Central memory CD8-positive, alpha-beta T cell (primary cell): ENCODE data around the gene CRMP1.

Experiments
- ATAC-seq: fragments of 150-1000 bp; cut with Tn5 transposase; replicated peaks from 2 replicates; pipeline ENCODE4 v1.10.0; 2022; ENCODE audit warnings: mild to moderate bottlenecking, moderate FRiP score, moderate number of reproducible peaks; ENCODE audit not compliant: poor library complexity, severe bottlenecking; ENCODE audit errors: extremely low read depth
- DNase-seq, 2 donors: peaks; one replicate each; pipeline ENCODE4 v3.0.0; 2021; ENCODE audit warnings: low spot score in 2 of 2
- H3K27ac Mint-ChIP-seq: one replicate; pipeline ENCODE4 v1.8.0; 2022; ENCODE audit warnings: low read depth, mild to moderate bottlenecking, moderate library complexity, mixed read lengths
- H3K27me3 Mint-ChIP-seq: one replicate; pipeline ENCODE4 v1.8.0; 2022; ENCODE audit warnings: mixed read lengths
- H3K36me3 Mint-ChIP-seq: one replicate; pipeline ENCODE4 v1.8.0; 2022; ENCODE audit warnings: mild to moderate bottlenecking, moderate library complexity, mixed read lengths; ENCODE audit not compliant: insufficient read depth
- H3K4me1 Mint-ChIP-seq: one replicate; pipeline ENCODE4 v1.8.0; 2022; ENCODE audit warnings: mixed read lengths
- H3K4me3 Mint-ChIP-seq: one replicate; pipeline ENCODE4 v1.8.0; 2022; ENCODE audit warnings: mild to moderate bottlenecking, moderate library complexity, mixed read lengths
- H3K9me3 Mint-ChIP-seq: one replicate; pipeline ENCODE4 v1.8.0; 2022; ENCODE audit warnings: mixed read lengths

CRMP1 gene

GRCh38 chr4:5785806-5786680 is 106.8 kb downstream of the CRMP1 start:
- DNase-seq = no peak
- H3K9me3 Mint-ChIP-seq = no peaks in the 10 kb centered on the region

GRCh38 chr4:5784960-5785611 is 107.8 kb downstream of the CRMP1 start:
- Mint-ChIP-seq H3K27me3 (peaks cover 11% of the 10 kb centered on the region), H3K4me1 (no peaks in the 10 kb centered on the region), H3K27ac (no peak overlapping the region), H3K9me3 (no peaks in the 10 kb centered on the region), H3K36me3 (peaks cover 2% of the 10 kb centered on the region), H3K4me3 (no peak overlapping the region)
- ATAC-seq (no peak), DNase-seq (peak in 1 of 2 donors; percentile 3)

More at GRCh38 chr4:5785806-5786680, 106.8 kb downstream of the CRMP1 start:
- ATAC-seq = no peak
- no peaks in the 10 kb centered on the region for H3K4me1 Mint-ChIP-seq
- no peak overlapping the region for H3K4me3 Mint-ChIP-seq
- H3K27me3 Mint-ChIP-seq = peaks cover 8% of the 10 kb centered on the region
- peaks cover 2% of the 10 kb centered on the region for H3K36me3 Mint-ChIP-seq
- H3K27ac Mint-ChIP-seq = no peak overlapping the region

GRCh38 chr4:5784021-5784420 is 108.9 kb downstream of the CRMP1 start:
- Mint-ChIP-seq H3K27me3 (peaks cover 11% of the 10 kb centered on the region), H3K4me3 (no peak overlapping the region), H3K36me3 (peaks cover 2% of the 10 kb centered on the region), H3K4me1 (no peaks in the 10 kb centered on the region), H3K9me3 (no peaks in the 10 kb centered on the region), H3K27ac (no peak overlapping the region)
- DNase-seq (peak in 1 of 2 donors; percentile 0), ATAC-seq (no peak)

- H3K9me3 Mint-ChIP-seq = no peaks in the 10 kb centered on the region
- no peak for ATAC-seq
- H3K36me3 Mint-ChIP-seq = peaks cover 2% of the 10 kb centered on the region
- H3K27ac Mint-ChIP-seq = no peak overlapping the region
- no peak overlapping the region for H3K4me3 Mint-ChIP-seq
- no peaks in the 10 kb centered on the region for H3K4me1 Mint-ChIP-seq
- peaks cover 11% of the 10 kb centered on the region for H3K27me3 Mint-ChIP-seq
- no peak for DNase-seq
Measured at GRCh38 chr4:5783486-5783885, 109.4 kb downstream of the CRMP1 start.

- Mint-ChIP-seq H3K4me3 (no peak overlapping the region), H3K36me3 (peaks cover 2% of the 10 kb centered on the region), H3K27ac (no peak overlapping the region), H3K27me3 (peaks cover 11% of the 10 kb centered on the region), H3K9me3 (no peaks in the 10 kb centered on the region), H3K4me1 (no peaks in the 10 kb centered on the region)
- DNase-seq = no peak
- ATAC-seq = no peak
Measured at GRCh38 chr4:5782829-5783476, 109.9 kb downstream of the CRMP1 start.

GRCh38 chr4:5781691-5782090 is 111.2 kb downstream of the CRMP1 start:
- Mint-ChIP-seq H3K27me3 (peaks cover 11% of the 10 kb centered on the region), H3K4me3 (no peak overlapping the region), H3K4me1 (no peaks in the 10 kb centered on the region), H3K27ac (no peak overlapping the region), H3K36me3 (peaks cover 2% of the 10 kb centered on the region), H3K9me3 (peaks cover under 1% of the 10 kb centered on the region)
- ATAC-seq (no peak), DNase-seq (no peak)

- H3K9me3 Mint-ChIP-seq = peaks cover 6% of the 10 kb centered on the region
- DNase-seq (no peak), ATAC-seq (no peak)
- H3K27me3 Mint-ChIP-seq = peaks cover 11% of the 10 kb centered on the region
- no peak overlapping the region for H3K4me3 Mint-ChIP-seq
- peaks cover 2% of the 10 kb centered on the region for H3K36me3 Mint-ChIP-seq
- H3K27ac Mint-ChIP-seq = no peak overlapping the region
- no peaks in the 10 kb centered on the region for H3K4me1 Mint-ChIP-seq
Measured at GRCh38 chr4:5780831-5781480, 111.9 kb downstream of the CRMP1 start.

GRCh38 chr4:5776510-5776909 is 116.4 kb downstream of the CRMP1 start:
- Mint-ChIP-seq H3K36me3 (no peaks in the 10 kb centered on the region), H3K9me3 (peaks cover 6% of the 10 kb centered on the region), H3K4me1 (no peaks in the 10 kb centered on the region), H3K27ac (no peak overlapping the region), H3K4me3 (no peak overlapping the region), H3K27me3 (peaks cover 8% of the 10 kb centered on the region)
- ATAC-seq (no peak), DNase-seq (no peak)

- Mint-ChIP-seq H3K36me3 (no peaks in the 10 kb centered on the region), H3K27ac (no peak overlapping the region), H3K4me3 (no peak overlapping the region), H3K4me1 (no peaks in the 10 kb centered on the region), H3K27me3 (no peaks in the 10 kb centered on the region), H3K9me3 (peaks cover 6% of the 10 kb centered on the region)
- DNase-seq = no peak
- no peak for ATAC-seq
Measured at GRCh38 chr4:5774416-5775036, 118.4 kb downstream of the CRMP1 start.

- Mint-ChIP-seq H3K27ac (no peak overlapping the region), H3K4me3 (no peak overlapping the region), H3K9me3 (peaks cover 6% of the 10 kb centered on the region), H3K27me3 (no peaks in the 10 kb centered on the region), H3K4me1 (no peaks in the 10 kb centered on the region), H3K36me3 (no peaks in the 10 kb centered on the region)
- no peak for ATAC-seq
- DNase-seq = peak; percentile 2 to 4
Measured at GRCh38 chr4:5773271-5773555, 119.7 kb downstream of the CRMP1 start.

GRCh38 chr4:5772528-5773270 is 120.2 kb downstream of the CRMP1 start:
- Mint-ChIP-seq H3K4me3 (no peak overlapping the region), H3K36me3 (no peaks in the 10 kb centered on the region)
- no peak for ATAC-seq

More at GRCh38 chr4:5772528-5773270, 120.2 kb downstream of the CRMP1 start:
- no peaks in the 10 kb centered on the region for H3K27me3 Mint-ChIP-seq
- H3K9me3 Mint-ChIP-seq = peaks cover 6% of the 10 kb centered on the region
- no peaks in the 10 kb centered on the region for H3K4me1 Mint-ChIP-seq
- peak in 1 of 2 donors; percentile 5 for DNase-seq
- no peak overlapping the region for H3K27ac Mint-ChIP-seq
